ENCODE data around the gene FCN3. TPM values are rescaled to one million over a fixed set of nuclear protein-coding genes. Genes with fewer than 3 reads are reported as not detected.

Gene FCN3
- total RNA-seq, 5 donors from 2014 or later (not counting 1 experiment from before 2014, with no cell fraction given) = 0.26 to 0.44 (median 0.38) TPM; not detected in 2

DNA sequence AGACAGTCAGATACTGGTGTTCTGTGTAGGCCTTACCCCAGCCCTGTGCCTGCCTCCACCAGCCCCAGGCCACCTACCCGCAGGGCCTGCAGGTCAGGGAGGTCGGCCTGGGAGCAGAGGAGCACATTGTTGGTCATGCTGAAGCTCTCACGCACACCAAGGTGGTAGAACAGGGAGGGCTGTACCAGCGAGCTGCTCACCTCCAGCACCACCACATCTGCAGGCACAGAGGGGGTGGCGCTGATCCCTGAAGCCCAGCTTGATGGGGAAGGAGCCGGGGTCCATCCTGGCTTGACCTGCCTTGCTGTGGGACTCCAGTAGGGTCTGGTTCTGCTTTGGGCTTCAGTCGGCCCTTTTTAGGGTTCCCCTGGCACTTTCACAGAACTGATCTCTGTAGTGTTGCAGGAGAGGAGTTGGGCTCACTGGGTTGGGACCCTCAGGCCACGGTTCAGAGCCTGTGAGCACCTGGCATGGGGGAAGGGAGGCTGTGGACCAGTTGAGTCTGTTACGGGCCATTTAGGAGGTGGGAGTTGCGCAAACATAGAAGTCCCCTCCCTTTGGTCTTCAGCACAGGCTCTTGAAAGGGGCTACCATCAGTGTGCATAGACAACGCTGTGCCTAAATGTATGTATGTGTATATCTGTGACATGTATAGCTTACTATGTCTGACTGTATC is 9.8 kb downstream of the FCN3 start:
- H3K4me3 Mint-ChIP-seq = peak overlapping the region; percentile 85 to 87 (median 86)
- H3K36me3 Mint-ChIP-seq = no peaks in the 10 kb centered on the region
- no peak for ATAC-seq (replicated peaks in 1 of 4)
- H3K4me1 ChIP-seq (ENCODE audit: control insufficient read depth in 1 of 2, extremely low read depth in 1 of 2, insufficient read depth in 2 of 2, low read length in 2 of 2) = peaks cover 17 to 47% of the 10 kb centered on the region in 2 experiments
- no peak overlapping the region for H3K27ac ChIP-seq (ENCODE audit: low read length)
- WGBS (ENCODE audit: insufficient coverage) = 83% methylated on average over 8 of the region's 11 CpGs
- ChIA-PET CTCF (interaction anchor here in 1 of 2 donors (1.0 to 1.8 kb wide), 3 partner anchors 8 to 23 kb away, joined by 3 to 9 read pairs (median 4); no protein-coding TSS in a partner anchor), POLR2A (interaction anchor here in 1 of 2 donors (0.5 kb wide), 1 partner anchor 241 kb away, joined by 4 read pairs; no protein-coding TSS in a partner anchor)
- peak overlapping the region in 1 of 2 donors; percentile 53 for H3K4me3 ChIP-seq (ENCODE audit: control insufficient read depth in 1 of 2, extremely low read depth in 1 of 2, low read length in 1 of 2)
- no peaks in the 10 kb centered on the region for H3K27me3 Mint-ChIP-seq
- peaks cover 42 to 49% (median 46%) of the 10 kb centered on the region in 3 donors for H3K4me1 Mint-ChIP-seq
- no peaks in the 10 kb centered on the region for H3K9me3 ChIP-seq
- H3K36me3 ChIP-seq (ENCODE audit: control insufficient read depth in 2 of 2, extremely low read depth in 1 of 2, insufficient read depth in 1 of 2, low read length in 1 of 2) = no peaks in the 10 kb centered on the region
- DNase-seq = no peak
- no peaks in the 10 kb centered on the region for H3K9me3 Mint-ChIP-seq
- H3K27me3 ChIP-seq (replicated peaks in 1 of 2; ENCODE audit: control insufficient read depth in 2 of 2, extremely low read depth in 1 of 2, insufficient read depth in 2 of 2, low read length in 1 of 2) = peaks cover 0 to 11% of the 10 kb centered on the region in 2 experiments
- peak overlapping the region; percentile 14 to 82 for H3K27ac Mint-ChIP-seq

DNA sequence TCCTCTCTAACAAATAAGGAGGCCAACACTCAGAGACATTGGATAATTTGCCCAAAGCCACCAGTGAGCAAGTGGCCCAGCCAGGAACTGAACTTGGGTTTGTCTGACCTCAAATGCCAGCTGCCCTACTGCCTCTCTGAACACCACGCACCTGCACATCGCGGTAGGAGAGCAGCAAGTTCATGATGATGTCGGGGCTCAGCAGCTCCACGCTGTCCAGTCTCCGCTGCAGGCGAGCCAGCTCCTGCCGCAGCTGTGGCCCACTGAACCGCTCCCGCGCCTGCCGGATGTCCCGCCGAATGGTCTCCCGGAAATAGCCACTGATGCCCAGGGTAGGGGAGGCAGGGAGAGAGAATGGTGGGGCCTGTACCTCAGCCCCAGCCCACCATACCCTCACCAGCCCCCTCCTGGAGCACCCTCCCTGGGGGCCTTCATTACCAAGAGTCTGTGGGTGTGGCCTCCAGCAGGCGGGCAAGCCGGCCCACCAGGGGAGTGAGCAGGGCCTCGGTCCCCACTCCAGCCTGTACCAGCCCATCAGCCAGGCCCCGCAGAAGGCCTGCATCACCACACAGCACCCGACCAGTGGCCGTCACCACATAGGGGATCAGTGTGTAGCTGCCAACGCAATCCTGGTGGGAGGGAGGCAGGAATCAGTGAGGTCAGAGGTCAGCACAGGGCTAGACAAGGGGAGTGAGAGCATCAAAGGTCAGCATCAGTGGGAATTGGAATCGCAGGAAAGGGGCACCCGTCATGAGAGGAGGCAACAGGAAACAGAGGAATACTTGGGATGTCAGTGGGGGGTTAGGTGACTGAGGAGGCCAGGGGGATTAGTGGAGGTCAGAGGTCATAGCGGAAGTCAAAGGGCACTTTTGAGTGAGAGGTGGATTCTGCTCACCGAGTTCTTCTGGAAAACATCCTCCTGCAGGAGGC is 10.6 kb downstream of the FCN3 start:
- Mint-ChIP-seq H3K27ac (peak overlapping the region in 1 of 2 donors; percentile 44), H3K36me3 (no peaks in the 10 kb centered on the region), H3K27me3 (no peaks in the 10 kb centered on the region), H3K9me3 (no peaks in the 10 kb centered on the region), H3K4me1 (peaks cover 44 to 49% (median 46%) of the 10 kb centered on the region in 3 donors), H3K4me3 (peak overlapping the region in 2 of 3 donors; percentile 6 to 61)
- no peak for ATAC-seq (replicated peaks in 1 of 4)
- peaks cover 13 to 47% of the 10 kb centered on the region in 2 experiments for H3K4me1 ChIP-seq (ENCODE audit: control insufficient read depth in 1 of 2, extremely low read depth in 1 of 2, insufficient read depth in 2 of 2, low read length in 2 of 2)
- CTCF ChIA-PET = no interaction called here
- no peaks in the 10 kb centered on the region for H3K36me3 ChIP-seq (ENCODE audit: control insufficient read depth in 2 of 2, extremely low read depth in 1 of 2, insufficient read depth in 1 of 2, low read length in 1 of 2)
- H3K4me3 ChIP-seq (ENCODE audit: control insufficient read depth in 1 of 2, extremely low read depth in 1 of 2, low read length in 1 of 2) = no peak overlapping the region
- no peaks in the 10 kb centered on the region for H3K9me3 ChIP-seq
- peaks cover 0 to 7% of the 10 kb centered on the region in 2 experiments for H3K27me3 ChIP-seq (replicated peaks in 1 of 2; ENCODE audit: control insufficient read depth in 2 of 2, extremely low read depth in 1 of 2, insufficient read depth in 2 of 2, low read length in 1 of 2)
- POLR2A ChIA-PET = no interaction called here
- WGBS (ENCODE audit: insufficient coverage) = 97% methylated on average over 13 of the region's 26 CpGs
- H3K27ac ChIP-seq (ENCODE audit: low read length) = no peak overlapping the region
- DNase-seq = no peak

DNA sequence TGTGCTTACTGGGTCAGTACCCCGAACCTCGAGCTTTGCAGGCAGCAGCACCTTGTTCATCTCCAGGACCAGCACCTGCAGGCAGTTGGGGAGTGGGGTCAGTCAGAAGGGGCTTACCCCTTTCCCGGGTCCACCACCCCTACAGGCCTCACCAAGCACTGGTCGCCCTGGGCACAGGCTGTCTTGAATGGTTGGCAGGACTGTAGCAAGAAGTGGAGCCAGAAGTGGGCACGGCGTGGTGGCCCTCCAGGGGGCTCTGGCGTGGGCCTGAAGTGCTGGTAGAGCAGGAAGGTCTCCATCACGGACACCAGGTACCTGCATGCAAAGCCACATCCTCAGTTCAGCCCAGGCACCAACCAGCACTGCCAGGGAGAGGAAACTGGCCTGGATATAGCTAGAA is 13.1 kb downstream of the FCN3 start:
- Mint-ChIP-seq H3K36me3 (no peaks in the 10 kb centered on the region), H3K9me3 (no peaks in the 10 kb centered on the region), H3K27ac (no peak overlapping the region), H3K4me3 (peak overlapping the region in 2 of 3 donors; percentile 37 to 75), H3K27me3 (no peaks in the 10 kb centered on the region), H3K4me1 (peaks cover 46 to 55% (median 48%) of the 10 kb centered on the region in 3 donors)
- no peaks in the 10 kb centered on the region for H3K36me3 ChIP-seq (ENCODE audit: control insufficient read depth in 2 of 2, extremely low read depth in 1 of 2, insufficient read depth in 1 of 2, low read length in 1 of 2)
- no peak overlapping the region for H3K27ac ChIP-seq (ENCODE audit: low read length)
- WGBS (ENCODE audit: insufficient coverage) = 87% methylated on average over 4 of the region's 8 CpGs
- H3K4me1 ChIP-seq (ENCODE audit: control insufficient read depth in 1 of 2, extremely low read depth in 1 of 2, insufficient read depth in 2 of 2, low read length in 2 of 2) = peaks cover 13 to 62% of the 10 kb centered on the region in 2 experiments
- ATAC-seq (replicated peaks in 1 of 4) = no peak
- ChIA-PET CTCF (interaction anchor here in 1 of 2 donors (1.0 kb wide), 1 partner anchor 33 kb away, joined by 3 read pairs; no protein-coding TSS in a partner anchor), POLR2A (interaction anchor here in 1 of 2 donors (0.6 to 1.1 kb wide), 2 partner anchors 13 to 897 kb away, joined by 3 read pairs; no protein-coding TSS in a partner anchor)
- no peak overlapping the region for H3K4me3 ChIP-seq (ENCODE audit: control insufficient read depth in 1 of 2, extremely low read depth in 1 of 2, low read length in 1 of 2)
- peaks cover 0 to under 1% of the 10 kb centered on the region in 2 experiments for H3K27me3 ChIP-seq (replicated peaks in 1 of 2; ENCODE audit: control insufficient read depth in 2 of 2, extremely low read depth in 1 of 2, insufficient read depth in 2 of 2, low read length in 1 of 2)
- no peak for DNase-seq
- no peaks in the 10 kb centered on the region for H3K9me3 ChIP-seq

DNA sequence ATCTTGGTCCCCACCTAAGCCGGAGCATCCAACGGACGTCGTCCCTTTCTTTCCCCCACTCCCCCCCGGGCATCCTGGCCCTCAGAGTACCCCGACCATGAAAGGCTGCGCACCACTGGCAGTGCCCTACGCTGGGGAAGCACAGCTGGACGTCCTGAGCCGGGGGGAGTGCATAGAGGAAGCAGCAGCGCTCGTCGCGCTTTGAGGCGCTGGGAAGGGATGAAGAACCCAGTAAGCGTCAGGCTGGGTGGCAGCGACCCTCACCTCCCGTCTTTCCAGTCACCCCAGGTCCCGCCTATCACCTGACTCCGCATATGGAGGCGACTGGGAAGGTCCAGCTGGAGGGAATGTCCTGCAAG is 13.6 kb downstream of the FCN3 start:
- Histone ChIP-seq H3K4me3 (ENCODE audit: control insufficient read depth in 1 of 2, extremely low read depth in 1 of 2, low read length in 1 of 2) (no peak overlapping the region), H3K9me3 (no peaks in the 10 kb centered on the region), H3K36me3 (ENCODE audit: control insufficient read depth in 2 of 2, extremely low read depth in 1 of 2, insufficient read depth in 1 of 2, low read length in 1 of 2) (no peaks in the 10 kb centered on the region), H3K27me3 (replicated peaks in 1 of 2; ENCODE audit: control insufficient read depth in 2 of 2, extremely low read depth in 1 of 2, insufficient read depth in 2 of 2, low read length in 1 of 2) (no peaks in the 10 kb centered on the region), H3K4me1 (ENCODE audit: control insufficient read depth in 1 of 2, extremely low read depth in 1 of 2, insufficient read depth in 2 of 2, low read length in 2 of 2) (peaks cover 13 to 66% of the 10 kb centered on the region in 2 experiments), H3K27ac (ENCODE audit: low read length) (no peak overlapping the region)
- ChIA-PET CTCF (no interaction called here), POLR2A (interaction anchor here in 1 of 2 donors (0.6 kb wide), 1 partner anchor 897 kb away, joined by 3 read pairs; no protein-coding TSS in a partner anchor)
- H3K27me3 Mint-ChIP-seq = no peaks in the 10 kb centered on the region
- no peak overlapping the region for H3K27ac Mint-ChIP-seq
- H3K9me3 Mint-ChIP-seq = no peaks in the 10 kb centered on the region
- no peak for DNase-seq
- peaks cover 46 to 60% (median 52%) of the 10 kb centered on the region in 3 donors for H3K4me1 Mint-ChIP-seq
- WGBS (ENCODE audit: insufficient coverage) = 91% methylated on average over 12 of the region's 21 CpGs
- H3K36me3 Mint-ChIP-seq = no peaks in the 10 kb centered on the region
- ATAC-seq (replicated peaks in 1 of 4) = no peak
- peak overlapping the region; percentile 65 to 75 (median 67) for H3K4me3 Mint-ChIP-seq

DNA sequence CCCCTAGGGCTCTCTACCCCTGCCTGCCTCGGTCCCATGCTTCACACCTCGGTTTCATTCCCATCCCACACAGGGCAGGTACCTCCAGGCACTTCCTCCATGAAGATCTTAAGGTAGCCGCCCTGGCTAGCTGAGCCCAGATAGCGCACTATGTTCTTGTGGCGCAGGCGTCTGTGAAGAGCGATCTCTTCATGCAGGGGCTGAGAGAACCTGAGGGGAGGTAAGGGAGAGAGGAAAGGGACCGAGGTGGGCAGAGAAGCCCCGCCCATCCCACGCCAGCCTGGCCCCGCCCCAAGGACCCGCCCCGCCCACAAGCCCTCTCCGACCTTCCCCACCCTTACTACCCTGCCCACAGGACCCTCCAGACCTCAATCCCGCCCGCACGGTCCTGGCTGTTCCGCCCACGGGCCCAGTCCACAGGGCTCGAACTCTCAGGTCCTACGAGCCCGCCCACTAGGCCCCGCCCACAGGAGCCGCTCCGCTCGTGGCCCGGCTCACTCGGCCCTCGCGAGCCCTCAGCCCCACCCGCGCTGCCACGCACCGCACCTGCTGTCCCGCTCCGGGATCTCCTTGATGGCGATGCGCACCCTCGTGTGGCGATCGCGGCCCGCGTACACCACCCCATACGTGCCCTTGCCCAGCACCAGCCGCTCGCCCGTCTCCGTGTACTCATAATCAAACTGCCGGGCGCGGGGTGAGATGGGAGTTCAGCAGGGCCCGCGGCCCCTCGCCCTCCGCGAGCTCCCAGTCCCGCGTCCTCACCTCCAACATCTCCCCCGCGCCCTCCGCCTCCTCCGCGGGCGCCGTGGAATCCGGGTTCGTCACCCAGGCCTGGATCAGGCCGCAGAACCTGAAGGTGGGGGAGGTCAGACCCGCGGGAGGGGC is 14.2 kb downstream of the FCN3 start:
- no peaks in the 10 kb centered on the region for H3K9me3 ChIP-seq
- H3K36me3 ChIP-seq (ENCODE audit: control insufficient read depth in 2 of 2, extremely low read depth in 1 of 2, insufficient read depth in 1 of 2, low read length in 1 of 2) = no peaks in the 10 kb centered on the region
- peak overlapping the region; percentile 39 to 45 for H3K4me3 ChIP-seq (ENCODE audit: control insufficient read depth in 1 of 2, extremely low read depth in 1 of 2, low read length in 1 of 2)
- peak in 3 of 4 experiments; percentile 10 to 33 (median 28) for ATAC-seq (replicated peaks in 1 of 4)
- no peaks in the 10 kb centered on the region for H3K36me3 Mint-ChIP-seq
- H3K4me3 Mint-ChIP-seq = peak overlapping the region; percentile 65 to 75 (median 67)
- POLR2A ChIA-PET = no interaction called here
- 19% methylated on average over 49 of the region's 71 CpGs for WGBS (ENCODE audit: insufficient coverage)
- no peak overlapping the region for H3K27ac ChIP-seq (ENCODE audit: low read length)
- peaks cover 13 to 66% of the 10 kb centered on the region in 2 experiments for H3K4me1 ChIP-seq (ENCODE audit: control insufficient read depth in 1 of 2, extremely low read depth in 1 of 2, insufficient read depth in 2 of 2, low read length in 2 of 2)
- peak in 14 of 35 experiments; percentile 24 to 64 (median 39) for DNase-seq
- no peaks in the 10 kb centered on the region for H3K27me3 Mint-ChIP-seq
- CTCF ChIA-PET = interaction anchor here in 1 of 2 donors (0.6 kb wide), 1 partner anchor 240 kb away, joined by 9 read pairs; no protein-coding TSS in a partner anchor
- no peaks in the 10 kb centered on the region for H3K27me3 ChIP-seq (replicated peaks in 1 of 2; ENCODE audit: control insufficient read depth in 2 of 2, extremely low read depth in 1 of 2, insufficient read depth in 2 of 2, low read length in 1 of 2)
- H3K4me1 Mint-ChIP-seq = peaks cover 44 to 61% (median 56%) of the 10 kb centered on the region in 3 donors
- H3K9me3 Mint-ChIP-seq = no peaks in the 10 kb centered on the region
- peak overlapping the region; percentile 71 to 85 for H3K27ac Mint-ChIP-seq

All from T-cell (primary cell).